NOMO-1 treated with dmso at 0.1 percent for 144 hours (cell line): ENCODE data around the gene NSG2.
"Not testable (repeated sequence)": the region's sequence is repeated elsewhere in the genome, so short reads cannot be mapped to it uniquely, and the experiment has no call there.

ENCODE experiments used
- DNase-seq: peaks from one replicate; lab custom pipeline; 2025; ENCODE audit not compliant: unreplicated experiment; lab: John Stamatoyannopoulos, UW

NSG2 gene

DNA sequence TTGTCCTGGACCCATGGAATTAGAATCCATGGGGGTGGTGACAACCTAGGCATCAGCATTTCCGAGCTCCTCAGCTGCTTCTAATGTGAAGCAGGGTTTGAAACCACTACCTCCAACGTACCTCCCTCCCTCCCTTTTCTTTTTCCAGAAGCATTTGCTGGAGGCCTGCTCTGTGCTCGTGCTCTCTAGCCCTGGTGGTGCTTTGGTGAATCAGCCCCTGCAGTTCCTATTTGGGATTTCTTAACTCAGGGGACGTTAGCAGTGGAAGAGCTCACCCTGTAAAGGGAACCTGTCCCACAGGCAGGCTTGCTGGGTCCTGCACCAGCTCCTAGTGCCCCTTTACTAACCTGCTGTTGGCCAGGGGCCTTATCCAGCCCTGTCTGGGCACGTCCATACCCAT, 55.0 kb downstream of the NSG2 start:
- no peak for DNase-seq

DNA sequence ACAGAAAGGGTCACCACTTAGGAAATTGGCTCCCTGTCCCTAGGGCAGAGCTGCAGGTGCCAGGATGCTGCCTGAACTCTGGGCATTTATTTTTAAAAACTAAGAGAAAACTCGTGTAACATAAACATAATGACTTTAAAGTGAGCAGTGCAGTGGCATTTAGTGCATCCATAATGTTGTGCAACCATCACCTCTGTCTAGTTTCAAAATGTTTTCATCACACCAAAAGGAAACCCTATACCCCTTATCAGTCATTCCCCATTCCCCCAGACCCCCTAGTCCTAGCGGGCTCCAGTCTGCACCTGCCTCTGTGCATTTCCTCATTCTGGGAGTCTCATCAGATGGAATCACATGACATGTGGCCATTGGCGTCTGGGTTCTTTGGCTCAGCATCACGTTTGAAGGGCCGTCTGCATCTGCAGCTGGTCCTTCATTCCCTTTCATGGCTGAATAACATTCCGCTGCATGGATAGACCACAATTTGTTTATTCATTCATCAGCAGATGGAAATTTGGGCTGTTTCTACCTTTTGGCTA, 55.8 kb downstream of the NSG2 start:
- DNase-seq, result no peak

- DNase-seq, result not testable (repeated sequence)
These were observed 57.1 kb downstream of the NSG2 start for GRCh38 chr5:174102574-174102973.

DNA sequence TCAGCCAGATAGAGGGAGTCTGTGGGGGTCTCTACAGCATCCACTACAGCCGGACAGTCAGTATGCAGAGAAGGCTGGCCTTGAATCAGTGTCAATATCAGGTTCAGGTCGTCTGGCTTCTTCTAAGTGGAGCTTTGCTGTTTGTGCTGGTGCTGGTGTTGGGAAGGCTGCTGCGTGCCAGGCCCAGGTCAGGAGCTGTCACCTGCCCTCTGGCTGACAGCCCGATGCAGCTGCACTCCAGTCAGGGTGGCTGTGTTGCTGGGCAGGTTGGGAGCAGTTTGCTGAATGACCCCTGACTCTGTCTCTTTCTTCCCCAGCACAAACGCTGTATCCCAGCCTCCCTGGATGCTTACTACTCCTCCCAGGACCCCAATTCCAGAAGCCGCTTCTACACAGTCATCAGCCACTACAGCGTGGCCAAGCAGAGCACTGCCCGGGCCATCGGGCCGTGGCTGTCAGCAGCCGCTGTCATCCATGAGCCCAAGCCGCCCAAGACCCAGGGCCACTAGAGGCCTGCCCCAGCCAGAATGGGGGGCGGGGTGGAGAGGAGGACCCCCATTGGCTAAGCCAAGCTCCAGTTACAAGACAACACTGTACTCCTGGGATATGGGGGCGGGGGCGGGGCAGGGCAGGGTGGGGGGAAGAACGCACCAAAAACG, 61.6 kb downstream of the NSG2 start:
- DNase-seq, result no peak

DNA sequence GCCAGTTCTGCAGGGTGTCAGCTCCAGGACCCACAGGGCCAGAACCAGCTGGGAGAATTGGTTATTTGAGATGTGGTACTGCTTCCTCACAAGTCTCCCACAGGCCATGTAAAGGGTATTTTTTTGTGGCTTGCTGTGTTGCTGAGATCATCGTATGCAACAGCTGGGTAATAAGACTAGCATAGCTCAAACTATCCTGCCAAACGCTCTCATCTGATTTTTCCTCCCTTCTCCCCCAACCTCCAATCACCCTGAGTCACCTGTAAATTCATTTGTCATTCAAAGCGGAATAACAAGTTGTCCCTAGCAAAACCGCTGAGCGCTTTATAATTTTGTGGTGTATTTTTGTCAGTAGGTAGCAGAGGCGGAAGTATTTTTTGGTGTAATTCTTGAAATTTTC, 63.2 kb downstream of the NSG2 start:
- DNase-seq, result no peak

DNA sequence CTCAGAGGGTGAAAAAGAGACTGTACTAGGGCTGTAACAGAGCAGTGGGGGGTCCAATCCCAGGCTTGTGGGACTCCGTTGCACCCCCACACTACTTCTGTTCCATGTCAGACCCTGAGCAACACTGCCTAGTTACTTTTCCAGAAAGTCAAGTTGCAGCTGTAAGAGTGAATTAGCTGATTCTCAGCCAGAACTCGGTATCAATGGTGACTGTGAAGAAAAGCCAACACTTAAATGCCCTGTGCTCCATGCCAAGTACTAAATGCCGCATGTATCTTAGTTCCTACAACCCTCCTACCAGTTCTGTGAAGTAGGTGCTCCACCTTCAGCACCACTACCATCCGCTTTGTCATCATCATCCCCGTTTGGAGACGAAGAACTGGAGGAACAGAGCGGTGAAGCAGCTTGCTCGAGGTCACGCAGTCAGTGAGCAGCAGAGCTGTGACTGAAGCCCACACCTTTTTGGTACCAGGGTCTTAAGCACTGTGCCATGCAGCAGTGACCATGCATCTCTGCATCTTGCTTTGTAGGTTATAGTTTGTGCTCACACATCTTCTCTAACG, 64.3 kb downstream of the NSG2 start:
- DNase-seq, result no peak

GRCh38 chr5:174110310-174110709, 64.8 kb downstream of the NSG2 start:
- DNase-seq, result no peak

- DNase-seq, result no peak
These were observed 65.9 kb downstream of the NSG2 start for GRCh38 chr5:174111287-174111973.

DNA sequence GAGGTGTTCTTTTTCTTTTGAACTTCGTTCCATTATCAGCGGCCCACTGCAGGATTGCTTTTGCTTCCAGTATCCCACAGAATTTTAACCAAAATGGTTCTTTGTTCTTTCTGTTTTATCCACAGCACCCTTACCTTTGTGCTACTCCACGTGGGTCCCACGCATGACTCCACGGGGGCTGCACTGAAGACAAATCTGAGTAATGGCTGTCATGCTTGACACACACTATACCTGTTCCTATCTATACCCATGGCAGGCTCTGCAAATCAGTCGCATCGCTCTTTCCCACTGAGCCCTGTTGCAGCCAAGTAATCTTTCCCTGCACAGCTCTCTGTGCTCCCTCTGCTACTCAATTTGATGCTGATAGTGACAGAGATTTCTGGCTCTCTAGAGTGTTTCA, 69.7 kb downstream of the NSG2 start:
- DNase-seq, result no peak

DNA sequence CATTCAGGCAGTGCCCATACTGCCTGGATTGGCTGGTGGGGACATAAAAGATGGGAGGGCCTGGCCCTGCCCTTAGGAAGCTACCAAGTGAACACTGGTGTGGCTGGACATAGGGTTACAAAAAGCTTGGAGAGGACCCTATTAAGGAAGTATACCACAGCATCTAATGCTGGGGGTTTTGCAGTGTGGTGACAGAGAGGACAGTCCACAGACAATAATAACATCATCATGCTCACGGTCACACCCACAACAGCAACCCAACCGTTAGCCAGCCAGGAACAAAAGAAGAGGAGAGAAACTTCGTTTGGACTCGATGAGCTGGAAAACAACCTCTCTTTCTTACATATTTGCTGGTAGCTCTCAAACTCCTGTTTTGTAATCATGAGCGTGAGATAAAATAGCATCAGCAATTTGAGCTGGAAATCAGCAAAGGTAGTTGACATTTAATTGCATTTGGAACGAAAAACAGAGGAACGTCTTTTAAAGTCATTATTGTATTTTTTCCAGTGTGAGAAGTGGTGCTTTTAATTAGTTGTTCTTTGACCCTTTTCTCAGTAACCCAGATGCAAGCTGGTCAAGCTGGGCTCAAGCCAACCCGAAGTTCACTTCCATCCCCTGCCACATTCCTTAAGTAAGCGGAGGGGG, 73.4 kb downstream of the NSG2 start:
- DNase-seq, result no peak

DNA sequence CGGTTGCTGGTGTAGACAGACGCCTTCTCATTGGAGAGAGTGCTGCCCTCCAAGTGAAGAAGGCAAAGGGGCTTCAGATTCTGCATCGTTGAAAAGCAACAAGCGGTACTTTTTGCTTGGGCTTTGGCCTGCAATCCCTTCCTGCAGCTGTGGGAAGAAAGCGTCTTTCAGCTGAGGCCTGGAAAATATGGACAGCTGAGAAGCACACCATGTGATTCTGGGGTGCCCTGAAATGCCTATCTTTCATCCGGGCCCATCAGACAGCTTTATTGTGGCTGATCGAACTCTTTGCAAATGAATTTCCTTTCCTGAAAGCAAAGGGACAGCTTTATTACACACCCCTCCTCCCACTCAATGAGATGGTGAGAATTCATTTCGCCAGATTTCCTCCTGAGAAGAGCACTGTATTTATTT, 74.0 kb downstream of the NSG2 start:
- no peak for DNase-seq

- no peak for DNase-seq
These were observed 75.0 kb downstream of the NSG2 start for GRCh38 chr5:174120401-174121005.

GRCh38 chr5:174134545-174134944, 89.0 kb downstream of the NSG2 start:
- no peak for DNase-seq

GRCh38 chr5:174139623-174140022, 94.1 kb downstream of the NSG2 start:
- DNase-seq, result no peak

DNA sequence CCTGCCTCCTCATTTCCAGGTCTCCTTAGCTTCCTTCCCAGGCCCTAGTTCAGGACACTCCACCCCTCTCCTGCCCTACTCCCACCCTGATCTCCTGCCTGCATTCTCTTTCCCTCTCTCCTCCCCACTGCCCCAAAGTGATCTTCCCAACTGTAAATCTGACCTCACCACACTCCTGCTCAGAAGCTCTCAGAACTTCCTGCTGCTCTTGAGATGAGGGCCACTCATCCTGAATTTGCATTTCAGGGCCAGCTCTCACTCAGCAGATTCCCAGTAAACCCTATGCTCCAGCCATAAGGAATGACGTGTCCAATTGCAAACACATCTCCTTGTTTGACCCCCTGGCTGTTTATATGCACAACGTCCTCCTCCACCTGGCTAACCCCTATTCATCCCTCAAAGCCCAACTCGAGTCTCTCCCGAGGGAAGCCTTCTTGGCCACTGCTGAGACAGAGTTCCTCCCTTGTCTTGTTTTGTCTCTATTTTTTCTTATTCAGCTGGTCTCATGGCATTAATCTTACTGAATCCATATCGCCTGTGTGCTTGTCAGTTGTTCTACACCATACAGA, 95.0 kb downstream of the NSG2 start:
- DNase-seq, result no peak

DNA sequence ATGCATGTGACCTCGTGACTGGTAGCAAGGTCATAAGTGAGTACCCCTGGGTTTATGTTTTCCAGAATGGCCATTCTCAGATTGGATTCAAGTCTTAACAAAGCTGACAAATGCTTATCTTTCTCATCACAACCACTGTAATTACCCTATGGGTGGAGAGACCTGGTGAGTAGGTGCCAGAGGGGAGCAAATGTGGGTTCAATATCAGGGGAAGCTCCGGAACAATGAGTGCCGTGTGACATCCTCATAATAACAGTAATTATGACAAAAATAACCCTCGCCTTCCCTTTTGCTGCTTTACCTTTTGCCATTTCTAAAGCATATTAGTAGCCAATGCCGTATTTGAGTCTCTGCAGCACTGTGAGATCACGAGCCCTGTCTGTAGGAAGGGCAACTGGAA, 95.9 kb downstream of the NSG2 start:
- DNase-seq, result no peak

DNA sequence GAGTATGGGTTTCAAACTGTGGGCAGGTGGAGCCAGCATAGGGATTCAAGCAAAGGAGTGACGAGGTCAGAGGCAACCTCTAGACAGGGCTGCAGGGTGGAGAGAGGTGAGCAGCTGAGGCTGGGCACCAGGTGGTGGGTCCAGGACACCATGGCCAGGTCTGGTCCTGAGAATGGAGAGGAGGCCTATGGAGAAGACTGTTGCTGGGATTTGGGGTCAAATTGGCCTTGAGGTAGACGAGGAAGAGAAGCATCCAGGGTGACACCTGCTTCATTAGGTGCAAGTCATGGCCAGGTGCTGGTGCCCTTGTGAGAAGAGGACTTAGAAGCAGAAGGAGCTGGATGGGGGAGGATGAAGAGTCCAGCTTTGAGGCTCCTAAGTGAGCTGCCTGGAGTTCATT, 99.6 kb downstream of the NSG2 start:
- no peak for DNase-seq

GRCh38 chr5:174145821-174146220, 100.3 kb downstream of the NSG2 start:
- DNase-seq, result no peak

DNA sequence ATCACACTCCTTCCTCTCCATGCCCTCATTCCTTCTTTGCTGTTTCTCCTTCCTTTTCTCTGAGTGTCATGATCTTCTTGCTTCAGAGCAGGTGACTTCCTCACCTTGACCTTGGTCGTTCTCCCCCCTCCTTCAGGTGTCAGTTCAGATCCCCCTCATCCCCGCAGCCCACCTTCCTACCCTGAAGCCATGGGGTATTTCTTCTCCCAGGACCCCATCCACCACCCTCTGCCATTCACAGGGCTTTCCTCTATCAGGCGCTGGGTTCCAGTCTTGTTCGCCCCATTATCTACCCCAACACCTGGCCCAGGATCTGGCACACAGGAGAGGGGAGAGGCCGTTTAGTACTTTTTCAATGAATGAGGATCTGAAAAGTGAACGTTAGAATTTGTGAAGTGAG, 101.0 kb downstream of the NSG2 start:
- DNase-seq, result no peak

GRCh38 chr5:174147012-174147411, 101.5 kb downstream of the NSG2 start:
- not testable (repeated sequence) for DNase-seq

DNA sequence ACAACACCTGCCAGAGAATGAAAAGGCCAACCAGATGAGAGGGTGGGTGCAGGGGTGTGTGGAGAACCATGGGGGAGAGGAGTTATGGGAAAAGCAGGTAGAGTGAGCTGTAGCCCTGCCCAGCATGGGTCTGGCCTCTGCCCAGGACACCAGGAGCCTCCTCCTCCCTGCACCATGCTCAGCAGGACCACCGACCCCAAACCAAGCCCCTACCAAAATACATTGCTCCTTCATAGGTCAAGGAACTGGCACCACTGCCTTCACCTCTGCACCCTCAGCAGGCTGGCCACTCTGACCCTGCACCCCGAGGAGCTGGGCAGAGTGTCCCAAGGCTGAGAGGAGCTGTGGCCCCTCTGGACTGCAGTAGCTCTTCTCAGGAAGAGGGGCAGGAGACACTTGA, 102.0 kb downstream of the NSG2 start:
- no peak for DNase-seq
